GM18951 (cell line): ENCODE data around the gene KPNB1.

Experiments used
- POLR2A ChIP-seq: IDR thresholded peaks from 4 replicates; pipeline ENCODE4 v1.6.1; 2011; ENCODE audit warnings: mild to moderate bottlenecking; ENCODE audit not compliant: insufficient read length, insufficient read depth; ENCODE audit errors: extremely low read depth
- in situ Hi-C: fragments of 300-500 bp; cut with MboI; formaldehyde crosslinking; loops from one replicate; pipeline ENCODE4 v1.12.0; 2022; ENCODE audit warnings: low sequenced_read_pairs, mixed read lengths, inconsistent platforms; ENCODE audit not compliant: unreplicated experiment

KPNB1 gene

DNA sequence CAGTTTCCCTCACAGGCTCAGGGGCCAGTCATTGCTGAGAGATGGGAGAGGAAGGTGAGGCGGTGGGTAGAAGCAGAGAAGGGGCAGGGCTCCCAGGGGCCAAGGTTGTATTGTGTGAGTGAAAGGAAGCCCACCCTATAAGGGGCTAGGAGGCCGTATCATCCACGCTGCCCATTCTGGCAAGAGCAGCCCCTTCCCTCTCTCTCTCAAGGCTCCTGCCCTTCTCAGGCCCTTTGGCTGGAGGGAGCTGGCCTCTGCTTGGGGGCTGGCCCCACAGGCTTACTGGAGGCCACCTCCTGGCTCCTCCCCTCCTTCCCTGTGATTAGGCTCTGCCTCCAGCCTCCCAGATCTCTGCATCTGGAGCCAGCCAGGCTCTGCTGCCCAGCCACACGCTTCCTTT, 51.9 kb downstream of the KPNB1 start:
- in situ Hi-C loops, result no loop called here
- no peak for TF ChIP-seq POLR2A

DNA sequence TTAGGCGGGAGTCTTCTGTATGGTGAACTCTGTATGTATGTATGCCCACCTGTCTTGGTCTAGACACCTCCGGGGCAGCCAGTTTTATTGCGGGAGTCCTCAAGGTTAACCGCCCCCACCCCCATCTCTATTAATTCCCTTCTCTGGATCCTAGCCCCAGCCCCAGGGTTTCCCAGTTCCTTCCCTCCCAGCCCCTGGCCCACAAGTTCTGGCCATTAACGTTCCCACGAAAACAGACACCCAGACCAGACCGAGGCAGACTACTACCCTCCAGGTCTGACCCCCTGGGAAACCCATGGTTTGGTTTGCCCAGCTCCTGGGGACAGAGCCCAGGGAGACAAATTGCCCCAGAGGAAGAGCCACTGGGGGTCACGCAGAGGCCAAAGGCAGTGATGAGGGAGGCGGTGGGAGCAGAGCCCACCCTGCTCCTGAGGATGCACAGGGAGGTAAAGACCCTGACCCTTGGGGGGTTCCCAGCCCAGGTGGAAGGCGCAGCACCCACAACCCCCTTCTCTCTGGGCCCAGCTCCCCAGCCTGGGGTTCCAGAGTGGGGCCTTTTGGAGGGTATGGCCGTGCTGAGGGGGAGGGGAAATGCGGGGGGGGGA, 52.8 kb downstream of the KPNB1 start:
- in situ Hi-C loops, result no loop called here
- no peak for TF ChIP-seq POLR2A

DNA sequence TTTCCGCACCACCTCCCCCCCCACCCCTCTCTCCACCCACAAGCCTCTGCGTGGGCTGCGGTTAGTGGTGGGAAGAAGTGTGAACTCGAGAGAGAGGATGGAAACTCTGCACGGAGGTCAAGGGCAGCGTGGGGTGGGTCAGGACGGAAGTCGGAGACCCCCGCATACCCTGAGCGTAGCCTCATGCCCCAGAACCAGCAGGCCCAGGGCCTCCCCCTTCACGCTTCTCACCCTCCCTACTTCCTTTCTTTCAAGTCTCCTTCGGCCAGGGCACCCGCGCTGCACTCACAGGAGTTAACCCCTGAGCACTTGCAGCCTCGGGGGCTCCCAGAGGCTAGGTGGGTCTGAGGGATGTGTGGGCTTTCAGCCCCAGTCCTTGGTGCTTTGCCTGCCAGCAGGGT, 53.5 kb downstream of the KPNB1 start:
- in situ Hi-C loops, result no loop called here
- TF ChIP-seq POLR2A, result no peak

DNA sequence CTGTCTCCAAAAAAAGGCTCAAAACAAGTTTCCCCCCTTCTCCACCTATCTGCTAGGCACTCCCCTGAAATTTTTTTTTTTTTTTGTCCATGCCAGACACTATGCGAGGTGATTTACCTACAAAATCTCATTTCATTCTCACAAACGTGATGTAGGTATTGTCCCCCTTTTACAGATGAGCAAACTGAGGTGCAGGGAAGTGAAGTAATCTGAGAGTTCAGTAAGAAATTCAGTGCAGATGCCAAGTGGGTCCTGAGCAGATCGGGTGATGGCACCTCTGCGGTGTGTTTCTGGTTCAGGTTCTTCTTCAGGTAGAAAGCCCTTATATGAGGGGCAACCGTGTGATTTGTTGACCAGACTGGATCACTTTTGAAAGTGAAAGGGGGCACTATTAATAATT, 54.0 kb downstream of the KPNB1 start:
- TF ChIP-seq POLR2A, result no peak
- in situ Hi-C loops, result no loop called here

DNA sequence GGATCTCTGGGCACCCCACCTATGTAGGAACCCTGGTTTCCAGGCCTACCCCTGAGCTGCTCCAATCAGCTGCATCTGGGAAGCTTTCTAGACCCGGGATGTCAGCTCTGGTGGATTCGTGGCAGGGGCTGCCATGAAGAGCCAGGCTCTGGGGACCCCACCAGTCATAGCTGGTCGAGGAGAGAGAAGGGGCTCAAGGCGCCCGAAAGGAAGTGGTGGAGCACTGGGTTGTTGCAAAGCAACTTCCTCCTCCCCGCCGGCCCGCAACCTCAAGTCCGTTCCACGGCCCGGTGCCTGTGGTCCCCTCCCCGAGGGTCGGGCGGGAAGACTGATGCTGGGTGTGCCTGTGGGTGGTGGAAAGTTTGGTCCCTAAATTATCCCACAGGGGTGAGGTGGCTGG, 54.4 kb downstream of the KPNB1 start:
- no peak for TF ChIP-seq POLR2A
- in situ Hi-C loops, result no loop called here

DNA sequence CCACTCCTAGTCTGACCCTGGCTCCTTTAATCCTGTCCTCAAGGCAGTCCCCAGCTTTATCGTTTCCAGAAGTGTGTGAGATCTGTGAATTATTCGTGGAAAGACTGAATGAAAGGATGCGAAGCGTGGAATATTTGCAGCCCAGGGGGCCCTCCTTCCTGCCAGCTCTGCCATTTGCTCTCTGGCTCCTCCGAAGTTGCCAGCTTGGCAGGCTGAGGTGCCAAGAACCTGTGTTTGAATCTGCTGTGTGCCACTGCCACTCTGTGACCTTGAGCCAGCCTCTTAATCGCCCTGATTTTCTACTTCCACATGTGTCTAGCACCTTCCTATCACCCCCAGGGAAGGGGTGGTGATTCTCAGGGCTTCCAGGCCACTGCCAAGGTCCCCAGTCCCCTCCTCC, 55.0 kb downstream of the KPNB1 start:
- TF ChIP-seq POLR2A, result no peak
- in situ Hi-C loops, result no loop called here

DNA sequence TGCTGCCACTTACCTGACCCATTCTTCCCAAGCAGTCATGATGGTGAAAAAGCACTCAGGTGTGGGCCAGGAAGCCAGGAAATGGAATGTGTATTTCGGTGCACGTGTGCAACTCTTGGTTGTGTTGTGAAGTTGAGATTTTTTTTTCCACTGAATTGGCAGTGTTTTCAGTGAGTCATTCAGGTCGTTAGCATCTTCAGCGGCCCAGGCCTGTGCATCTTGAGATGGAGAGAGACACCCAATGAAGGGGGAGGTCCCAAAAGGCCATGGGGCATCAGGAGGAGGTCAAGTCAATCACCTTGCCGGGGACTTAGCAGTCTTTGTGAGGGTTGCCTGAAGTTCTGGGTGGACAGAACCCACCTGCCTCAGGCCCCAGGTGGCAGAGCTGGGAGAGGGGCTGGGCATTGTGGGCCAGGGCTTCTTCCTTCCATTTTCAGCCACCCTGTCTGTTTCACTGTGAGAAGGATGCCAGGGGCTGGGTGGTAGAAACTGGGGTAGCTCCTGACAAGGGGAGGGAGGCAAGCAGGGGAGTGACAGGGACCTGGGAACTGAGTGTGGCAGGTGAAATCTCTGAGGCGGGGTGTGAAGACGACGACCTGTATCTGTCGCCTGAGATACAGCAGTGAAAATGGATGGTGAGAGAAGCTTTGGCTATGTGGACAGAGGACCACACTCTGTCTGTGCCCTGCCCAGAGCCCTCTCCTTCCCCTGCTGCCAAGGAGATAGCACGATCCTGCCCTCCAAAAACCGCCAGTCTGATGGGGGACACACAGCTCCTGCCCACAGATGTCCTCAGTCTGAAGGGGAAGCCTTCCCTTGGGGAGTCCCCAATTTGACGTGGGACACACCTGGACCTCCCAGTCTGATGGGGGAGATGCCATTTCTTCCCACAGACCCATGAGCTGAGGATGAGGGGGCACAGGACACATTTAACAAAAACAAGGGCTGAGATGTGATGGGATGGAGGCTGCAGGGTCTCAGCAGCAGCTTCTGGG, 56.1 kb downstream of the KPNB1 start:
- no peak for TF ChIP-seq POLR2A

DNA sequence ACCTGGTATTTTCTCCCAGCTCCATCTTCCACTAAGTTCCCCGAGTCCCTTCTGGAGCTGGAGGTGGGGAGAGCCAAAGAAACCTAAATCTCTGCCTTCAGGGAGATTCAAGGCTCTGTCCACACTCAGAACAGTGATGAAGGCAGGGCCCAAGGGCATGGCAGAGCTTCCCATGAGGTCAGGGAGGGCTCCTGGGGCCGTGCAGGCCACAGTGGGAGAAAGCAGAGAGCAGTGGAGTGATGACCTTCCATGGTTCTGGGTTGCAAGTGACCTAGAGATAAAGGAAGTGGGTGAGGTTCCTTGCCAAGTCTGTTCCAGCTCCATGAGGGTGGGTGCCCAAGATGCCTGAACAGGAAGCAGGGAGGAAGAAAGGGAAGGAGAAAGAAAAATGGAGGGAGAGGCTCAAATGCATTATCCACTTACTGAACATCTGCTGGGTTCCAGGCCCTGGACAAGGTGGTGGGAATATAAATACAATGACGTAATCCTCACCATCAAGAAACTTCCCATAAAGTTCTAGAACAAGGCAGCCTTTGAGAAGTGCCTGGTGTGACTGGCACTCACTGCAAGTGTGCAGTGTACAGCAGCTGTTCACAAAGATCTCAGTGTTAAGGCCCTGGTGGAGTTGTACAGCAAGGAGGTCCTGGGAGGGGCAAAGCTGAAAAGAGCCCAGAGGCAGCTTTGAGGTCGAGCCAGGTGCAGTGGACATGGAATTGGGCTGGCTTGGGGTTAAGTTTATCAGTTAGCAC, 57.5 kb downstream of the KPNB1 start:
- TF ChIP-seq POLR2A, result no peak
- in situ Hi-C loops, result no loop called here

More for the DNA sequence above, 56.1 kb downstream of the KPNB1 start:
- in situ Hi-C loops, result no loop called here

DNA sequence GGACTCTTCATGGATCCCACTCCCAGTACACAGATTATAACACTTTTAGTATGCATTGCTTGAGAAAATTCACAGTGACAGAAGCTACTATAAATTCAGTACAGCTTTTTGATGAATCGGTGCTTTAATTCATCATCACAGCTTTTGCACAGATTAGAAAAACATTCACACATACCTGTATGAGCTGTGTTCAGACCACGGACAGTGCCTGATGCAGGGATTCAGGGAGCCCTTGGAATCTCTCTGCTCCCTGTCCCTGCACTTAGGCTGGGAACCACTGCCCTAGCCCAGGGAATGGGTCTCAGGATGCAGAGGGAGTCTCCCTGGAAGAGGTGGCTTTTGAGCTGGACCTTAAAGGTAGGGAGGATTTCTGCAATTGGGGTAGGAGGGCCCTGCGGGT, 58.2 kb downstream of the KPNB1 start:
- TF ChIP-seq POLR2A, result no peak

DNA sequence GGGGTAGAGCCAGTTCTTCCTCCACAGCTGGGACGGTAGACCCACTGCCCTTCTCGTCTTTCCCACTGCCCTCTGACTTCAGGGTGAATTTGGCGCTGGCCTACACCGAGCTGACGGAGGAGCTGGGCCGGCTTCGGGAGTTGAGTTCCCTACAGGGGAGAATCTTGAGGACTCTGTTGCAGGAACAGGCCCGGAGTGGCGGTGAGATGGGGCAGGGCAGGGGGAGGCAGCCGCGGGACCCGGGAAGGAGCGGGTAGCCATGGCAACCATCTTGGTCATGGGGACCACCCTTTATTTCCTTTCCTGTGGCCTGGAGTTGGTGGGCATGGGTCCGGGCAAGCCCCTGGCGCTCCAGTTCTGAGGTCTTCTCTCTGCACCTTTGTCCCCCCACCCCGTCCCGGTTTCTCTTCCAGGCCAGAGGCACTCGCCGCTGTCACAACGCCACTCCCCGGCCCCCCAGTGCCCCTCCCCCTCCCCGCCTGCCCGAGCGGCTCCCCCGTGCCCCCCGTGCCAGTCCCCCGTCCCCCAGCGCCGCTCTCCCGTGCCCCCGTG, 58.7 kb downstream of the KPNB1 start:
- no peak for TF ChIP-seq POLR2A
- in situ Hi-C loops, result no loop called here

More for the DNA sequence above, 58.2 kb downstream of the KPNB1 start:
- in situ Hi-C loops, result no loop called here

DNA sequence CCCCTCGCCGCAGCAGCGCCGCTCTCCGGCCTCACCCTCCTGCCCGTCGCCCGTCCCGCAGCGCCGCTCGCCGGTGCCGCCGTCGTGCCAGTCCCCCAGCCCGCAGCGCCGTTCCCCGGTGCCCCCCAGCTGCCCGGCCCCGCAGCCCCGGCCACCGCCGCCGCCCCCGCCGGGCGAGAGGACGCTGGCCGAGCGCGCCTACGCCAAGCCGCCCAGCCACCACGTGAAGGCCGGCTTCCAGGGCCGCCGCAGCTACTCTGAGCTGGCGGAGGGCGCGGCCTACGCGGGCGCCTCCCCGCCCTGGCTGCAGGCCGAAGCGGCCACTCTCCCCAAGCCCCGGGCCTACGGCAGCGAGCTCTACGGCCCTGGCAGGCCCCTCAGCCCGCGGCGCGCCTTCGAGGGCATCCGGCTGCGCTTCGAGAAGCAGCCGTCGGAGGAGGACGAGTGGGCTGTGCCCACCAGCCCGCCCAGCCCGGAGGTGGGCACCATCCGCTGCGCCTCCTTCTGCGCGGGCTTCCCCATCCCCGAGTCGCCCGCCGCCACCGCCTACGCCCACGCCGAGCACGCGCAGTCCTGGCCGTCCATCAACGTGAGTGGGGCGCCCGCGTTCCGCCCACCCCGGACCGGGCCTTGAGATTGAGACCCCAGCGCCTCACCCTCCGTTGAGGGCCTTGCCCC, 59.3 kb downstream of the KPNB1 start:
- in situ Hi-C loops, result no loop called here
- no peak for TF ChIP-seq POLR2A

DNA sequence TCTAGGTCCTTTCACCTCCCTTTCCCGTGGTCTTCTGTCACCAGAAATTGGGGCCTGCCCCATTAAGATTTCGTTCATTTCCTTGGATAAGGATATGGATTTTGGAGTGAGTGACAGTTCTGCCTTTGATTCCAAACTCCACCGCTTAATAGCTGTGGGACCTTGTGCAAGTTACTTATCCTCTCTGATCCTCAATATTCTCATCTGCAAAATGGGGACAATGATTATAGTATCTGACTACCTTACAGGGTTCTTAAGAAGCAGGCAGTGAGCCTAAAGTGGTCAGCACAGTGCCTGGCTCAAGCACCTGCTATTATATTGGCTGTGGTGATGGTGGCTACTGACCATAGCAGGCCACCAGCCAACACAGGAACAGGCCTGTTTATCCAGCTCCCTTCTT, 59.9 kb downstream of the KPNB1 start:
- in situ Hi-C loops, result no loop called here
- no peak for TF ChIP-seq POLR2A
